Measurements from ENCODE around the gene IL3.

DNA sequence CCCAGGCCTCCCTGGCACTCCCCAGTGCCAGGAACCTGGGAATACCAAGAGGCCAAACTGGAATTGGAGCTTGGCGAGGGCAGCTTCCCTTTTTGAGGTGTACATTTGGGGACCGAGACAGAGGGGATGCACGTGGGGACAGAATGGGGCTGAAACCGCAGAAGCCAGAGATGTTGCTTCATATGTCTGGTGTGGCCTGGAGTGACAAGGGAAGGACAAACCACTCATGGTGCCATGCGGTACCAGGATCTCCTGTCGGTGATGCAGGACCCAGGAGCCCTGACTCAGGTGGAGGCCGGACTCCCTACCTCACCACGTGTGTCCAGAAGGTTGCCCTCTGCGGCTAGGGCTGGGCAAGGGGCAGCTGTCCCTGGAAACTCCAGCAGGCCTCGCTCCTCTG is 9.1 kb downstream of the IL3 start:
- TF ChIP-seq, protein P1, sequence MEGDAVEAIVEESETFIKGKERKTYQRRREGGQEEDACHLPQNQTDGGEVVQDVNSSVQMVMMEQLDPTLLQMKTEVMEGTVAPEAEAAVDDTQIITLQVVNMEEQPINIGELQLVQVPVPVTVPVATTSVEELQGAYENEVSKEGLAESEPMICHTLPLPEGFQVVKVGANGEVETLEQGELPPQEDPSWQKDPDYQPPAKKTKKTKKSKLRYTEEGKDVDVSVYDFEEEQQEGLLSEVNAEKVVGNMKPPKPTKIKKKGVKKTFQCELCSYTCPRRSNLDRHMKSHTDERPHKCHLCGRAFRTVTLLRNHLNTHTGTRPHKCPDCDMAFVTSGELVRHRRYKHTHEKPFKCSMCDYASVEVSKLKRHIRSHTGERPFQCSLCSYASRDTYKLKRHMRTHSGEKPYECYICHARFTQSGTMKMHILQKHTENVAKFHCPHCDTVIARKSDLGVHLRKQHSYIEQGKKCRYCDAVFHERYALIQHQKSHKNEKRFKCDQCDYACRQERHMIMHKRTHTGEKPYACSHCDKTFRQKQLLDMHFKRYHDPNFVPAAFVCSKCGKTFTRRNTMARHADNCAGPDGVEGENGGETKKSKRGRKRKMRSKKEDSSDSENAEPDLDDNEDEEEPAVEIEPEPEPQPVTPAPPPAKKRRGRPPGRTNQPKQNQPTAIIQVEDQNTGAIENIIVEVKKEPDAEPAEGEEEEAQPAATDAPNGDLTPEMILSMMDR (IDR thresholded peaks at IDR 0.05) = no peak
- no peak for TF ChIP-seq POLR2A (IDR thresholded peaks at IDR 0.05)
- TF ChIP-seq EP300 (IDR thresholded peaks at IDR 0.05) = no peak
